MM.1S (cell line): ENCODE measurements around the gene CCDC178.

Experiments
- DNase-seq: peaks from one replicate; pipeline ENCODE4 v3.0.0-alpha.2; 2015
- H2AFZ ChIP-seq: fragments of 300-600 bp; sonication (generic); 2 replicates; pipeline ENCODE4 v1.6.0; 2016; ENCODE audit warnings: antibody characterized with exemption, low read length
- H3F3A ChIP-seq: fragments of 300-600 bp; sonication (generic); 2 replicates; pipeline ENCODE4 v1.6.1; 2016; ENCODE audit warnings: mild to moderate bottlenecking, antibody characterized with exemption, low read length, moderate library complexity, mixed read lengths; ENCODE audit not compliant: insufficient read depth
- H3K27ac ChIP-seq: fragments of 300-600 bp; sonication (generic); 2 replicates; pipeline ENCODE4 v1.5.1; 2016; ENCODE audit warnings: mild to moderate bottlenecking, low read length
- H3K27me3 ChIP-seq: fragments of 300-600 bp; sonication (generic); replicated peaks from 2 replicates; pipeline ENCODE4 v1.6.0; 2016; ENCODE audit warnings: low read length; ENCODE audit not compliant: insufficient read depth
- H3K36me3 ChIP-seq: fragments of 300-600 bp; sonication (generic); replicated peaks from 2 replicates; pipeline ENCODE4 v1.6.1; 2016; ENCODE audit warnings: mild to moderate bottlenecking, low read length, mixed read lengths; ENCODE audit not compliant: insufficient read depth
- H3K4me1 ChIP-seq: fragments of 300-600 bp; sonication (generic); 2 replicates; pipeline ENCODE4 v1.6.1; 2016; ENCODE audit warnings: low read length, mixed read lengths
- H3K4me2 ChIP-seq: fragments of 300-600 bp; sonication (generic); 2 replicates; pipeline ENCODE4 v1.6.0; 2016; ENCODE audit warnings: low read depth, low read length
- H3K4me3 ChIP-seq: fragments of 300-600 bp; sonication (generic); 2 replicates; pipeline ENCODE4 v1.5.1; 2016; ENCODE audit warnings: low read length, mixed read lengths
- H3K79me2 ChIP-seq: fragments of 300-600 bp; sonication (generic); 2 replicates; pipeline ENCODE4 v1.6.1; 2016; ENCODE audit warnings: mixed run types, low read length, mixed read lengths
- H3K9ac ChIP-seq: fragments of 300-600 bp; sonication (generic); 2 replicates; pipeline ENCODE4 v1.6.1; 2016; ENCODE audit warnings: low read length, mixed read lengths
- H3K9me2 ChIP-seq: fragments of 300-600 bp; sonication (generic); replicated peaks from 2 replicates; pipeline ENCODE4 v1.6.1; 2016; ENCODE audit warnings: mild to moderate bottlenecking, low read length, mixed read lengths; ENCODE audit not compliant: insufficient read depth
- H3K9me3 ChIP-seq: fragments of 300-600 bp; sonication (generic); replicated peaks from 2 replicates; pipeline ENCODE4 v1.6.1; 2016; ENCODE audit warnings: mild to moderate bottlenecking, low read length, mixed read lengths; ENCODE audit not compliant: insufficient read depth
- H4K20me1 ChIP-seq: fragments of 300-600 bp; sonication (generic); 2 replicates; pipeline ENCODE4 v1.6.1; 2016; ENCODE audit warnings: mild to moderate bottlenecking, low read length, moderate library complexity, mixed read lengths; ENCODE audit not compliant: insufficient read depth
- EZH2 ChIP-seq: fragments of 300-600 bp; sonication (generic); optimal IDR thresholded peaks from 2 replicates; pipeline ENCODE3; 2017; ENCODE audit warnings: low read depth, mild to moderate bottlenecking, antibody characterized with exemption, low read length, mixed read lengths
- EZH2phosphoT487 ChIP-seq: fragments of 300-600 bp; sonication (generic); IDR thresholded peaks from 2 replicates; pipeline ENCODE4 v1.6.1; 2018; ENCODE audit warnings: antibody characterized with exemption, low read length
- TF ChIP-seq, protein P1 (sequence below): fragments of 300-600 bp; sonication (generic); IDR thresholded peaks from 2 replicates; pipeline ENCODE4 v1.5.1; 2016; ENCODE audit warnings: antibody characterized with exemption, low read length, mixed read lengths

The CCDC178 gene

GRCh38 chr18:32899819-32900218 is 540.7 kb downstream of the CCDC178 start:
- no peak overlapping the region for H3K9ac ChIP-seq
- no peaks in the 10 kb centered on the region for H3K79me2 ChIP-seq
- no peaks in the 10 kb centered on the region for H3K4me1 ChIP-seq
- H3K27ac ChIP-seq: no peak overlapping the region
- no peak overlapping the region for H3K4me2 ChIP-seq
- no peaks in the 10 kb centered on the region for H3K36me3 ChIP-seq
- H3K9me2 ChIP-seq: no peaks in the 10 kb centered on the region
- no peaks in the 10 kb centered on the region for H4K20me1 ChIP-seq
- no peaks in the 10 kb centered on the region for H3K9me3 ChIP-seq
- H2AFZ ChIP-seq: no peak overlapping the region
- H3K4me3 ChIP-seq: no peak overlapping the region
- H3K27me3 ChIP-seq: no peaks in the 10 kb centered on the region
- no peak for TF ChIP-seq EZH2
- TF ChIP-seq, protein P1, sequence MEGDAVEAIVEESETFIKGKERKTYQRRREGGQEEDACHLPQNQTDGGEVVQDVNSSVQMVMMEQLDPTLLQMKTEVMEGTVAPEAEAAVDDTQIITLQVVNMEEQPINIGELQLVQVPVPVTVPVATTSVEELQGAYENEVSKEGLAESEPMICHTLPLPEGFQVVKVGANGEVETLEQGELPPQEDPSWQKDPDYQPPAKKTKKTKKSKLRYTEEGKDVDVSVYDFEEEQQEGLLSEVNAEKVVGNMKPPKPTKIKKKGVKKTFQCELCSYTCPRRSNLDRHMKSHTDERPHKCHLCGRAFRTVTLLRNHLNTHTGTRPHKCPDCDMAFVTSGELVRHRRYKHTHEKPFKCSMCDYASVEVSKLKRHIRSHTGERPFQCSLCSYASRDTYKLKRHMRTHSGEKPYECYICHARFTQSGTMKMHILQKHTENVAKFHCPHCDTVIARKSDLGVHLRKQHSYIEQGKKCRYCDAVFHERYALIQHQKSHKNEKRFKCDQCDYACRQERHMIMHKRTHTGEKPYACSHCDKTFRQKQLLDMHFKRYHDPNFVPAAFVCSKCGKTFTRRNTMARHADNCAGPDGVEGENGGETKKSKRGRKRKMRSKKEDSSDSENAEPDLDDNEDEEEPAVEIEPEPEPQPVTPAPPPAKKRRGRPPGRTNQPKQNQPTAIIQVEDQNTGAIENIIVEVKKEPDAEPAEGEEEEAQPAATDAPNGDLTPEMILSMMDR: peak; percentile 12; the same call in 1 of the 2 replicates
- no peak for DNase-seq
- H3F3A ChIP-seq: no peaks in the 10 kb centered on the region

DNA sequence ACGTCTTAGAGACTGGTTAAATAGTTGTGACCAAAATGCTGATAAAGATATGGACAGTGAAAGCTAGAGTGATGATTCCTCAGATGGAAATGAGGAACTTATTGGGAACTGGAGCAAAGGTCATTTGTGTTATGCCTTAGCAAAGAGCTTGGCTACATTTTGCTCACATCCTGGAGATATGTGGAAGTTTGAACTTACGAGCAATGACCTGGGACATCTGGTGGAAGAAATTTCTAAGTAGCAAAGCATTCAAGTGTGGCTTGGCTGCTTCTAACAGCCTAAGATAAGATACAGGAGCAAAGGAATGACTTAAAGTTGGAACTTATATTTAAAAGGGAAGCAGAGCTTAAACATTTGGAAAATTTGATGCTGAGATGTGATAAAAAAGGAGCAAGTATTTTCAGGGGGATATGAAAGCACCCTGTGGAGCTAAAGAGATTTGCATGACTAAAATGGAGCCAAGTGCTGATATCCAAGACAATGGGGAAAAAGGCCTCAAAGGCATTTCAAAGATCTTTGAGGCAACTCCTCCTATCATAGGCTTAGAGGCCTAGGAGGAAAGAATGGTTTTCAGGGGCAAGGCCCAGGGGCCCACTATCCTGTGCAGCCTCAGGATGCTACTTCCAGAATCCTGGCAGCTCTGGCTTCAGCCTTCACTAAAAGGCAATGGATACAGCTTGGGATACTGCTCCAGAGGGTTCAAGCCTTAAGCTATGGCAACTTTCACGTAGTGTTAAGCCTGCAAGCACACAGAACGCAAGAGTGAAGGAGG is 543.6 kb downstream of the CCDC178 start:
- Histone ChIP-seq H3K4me3 (no peak overlapping the region), H3K4me1 (no peaks in the 10 kb centered on the region), H3K27ac (no peak overlapping the region), H3K79me2 (no peaks in the 10 kb centered on the region), H3F3A (no peaks in the 10 kb centered on the region), H3K9me2 (no peaks in the 10 kb centered on the region), H3K9ac (no peak overlapping the region), H3K27me3 (no peaks in the 10 kb centered on the region), H3K9me3 (no peaks in the 10 kb centered on the region), H3K36me3 (no peaks in the 10 kb centered on the region), H3K4me2 (no peak overlapping the region), H4K20me1 (no peaks in the 10 kb centered on the region), H2AFZ (no peak overlapping the region)
- DNase-seq: no peak
- TF ChIP-seq, protein P1: no peak
- TF ChIP-seq EZH2 (no peak), EZH2phosphoT487 (no peak)

DNA sequence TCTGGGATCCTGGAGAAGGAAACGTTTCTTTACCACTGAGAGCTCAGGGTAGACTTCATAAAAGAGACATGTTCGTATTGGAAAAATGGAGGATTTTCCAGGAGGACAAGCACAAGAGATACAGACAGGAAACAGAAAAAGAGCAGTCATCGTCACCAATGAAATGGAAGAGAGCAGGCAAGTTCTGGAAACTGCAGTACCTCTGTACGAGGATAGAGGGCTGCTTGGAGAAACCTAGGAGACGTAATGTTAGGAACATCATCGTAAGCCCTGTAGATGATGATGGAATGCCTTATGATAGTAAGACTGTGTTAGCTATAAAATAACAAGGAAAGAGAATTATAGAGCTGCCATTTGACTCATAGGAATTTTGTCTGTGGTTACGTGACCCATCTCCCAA is 546.6 kb downstream of the CCDC178 start:
- Histone ChIP-seq H3K36me3 (no peaks in the 10 kb centered on the region), H3K4me2 (no peak overlapping the region), H4K20me1 (no peaks in the 10 kb centered on the region), H3K4me3 (no peak overlapping the region), H3K27ac (no peak overlapping the region), H3K27me3 (no peaks in the 10 kb centered on the region), H3F3A (peaks cover 2% of the 10 kb centered on the region; the same call in 1 of the 2 replicates), H3K9me2 (no peaks in the 10 kb centered on the region), H3K4me1 (peaks cover 4% of the 10 kb centered on the region; the same call in 1 of the 2 replicates), H2AFZ (no peak overlapping the region), H3K79me2 (no peaks in the 10 kb centered on the region), H3K9me3 (no peaks in the 10 kb centered on the region), H3K9ac (no peak overlapping the region)
- no peak for DNase-seq
- TF ChIP-seq EZH2: no peak
- TF ChIP-seq EZH2phosphoT487: no peak
- TF ChIP-seq, protein P1: no peak; the same call in 1 of the 2 replicates
